Measurements from ENCODE around the gene VSX2. TPM values are rescaled to one million over a fixed set of nuclear protein-coding genes. Genes with fewer than 3 reads are reported as not detected.

Gene VSX2
- polyA plus RNA-seq, 2 of the 4 experiments (the other 2 are of a cell fraction) = not detected

DNA sequence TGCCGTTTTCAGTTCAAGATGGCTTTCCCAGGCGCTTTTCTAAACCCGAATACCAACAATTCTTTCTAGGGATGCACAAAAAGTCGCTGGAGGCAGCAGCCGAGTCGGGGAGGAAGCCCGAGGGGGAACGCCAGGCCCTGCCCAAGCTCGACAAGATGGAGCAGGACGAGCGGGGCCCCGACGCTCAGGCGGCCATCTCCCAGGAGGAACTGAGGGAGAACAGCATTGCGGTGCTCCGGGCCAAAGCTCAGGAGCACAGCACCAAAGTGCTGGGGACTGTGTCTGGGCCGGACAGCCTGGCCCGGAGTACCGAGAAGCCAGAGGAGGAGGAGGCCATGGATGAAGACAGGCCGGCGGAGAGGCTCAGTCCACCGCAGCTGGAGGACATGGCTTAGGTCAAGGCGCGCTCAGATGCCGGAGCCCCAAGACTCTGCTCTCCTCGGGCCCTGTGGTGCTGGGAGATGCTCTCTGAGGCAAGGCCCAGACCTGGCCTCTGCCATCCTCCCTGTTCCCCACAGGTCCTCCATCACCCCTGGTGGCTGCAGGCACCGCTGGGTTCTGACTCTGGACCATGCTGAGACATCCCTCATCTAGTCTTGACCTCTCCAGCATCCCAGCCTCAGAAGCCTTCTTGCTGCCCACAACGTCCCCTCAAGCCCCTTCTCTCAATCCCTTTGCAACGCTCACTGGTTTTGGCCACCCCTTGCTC is 21.4 kb downstream of the VSX2 start:
- ATAC-seq (no peak), DNase-seq (ENCODE audit: low read depth in 1 of 2, low spot score in 1 of 2) (no peak), FAIRE-seq (no peak)
- no peak for TF ChIP-seq CHD4 (IDR thresholded peaks at IDR 0.05; ENCODE audit: borderline replicate concordance)
- TF ChIP-seq EP300 (IDR thresholded peaks at IDR 0.05) = no peak
- TF ChIP-seq, protein P1, sequence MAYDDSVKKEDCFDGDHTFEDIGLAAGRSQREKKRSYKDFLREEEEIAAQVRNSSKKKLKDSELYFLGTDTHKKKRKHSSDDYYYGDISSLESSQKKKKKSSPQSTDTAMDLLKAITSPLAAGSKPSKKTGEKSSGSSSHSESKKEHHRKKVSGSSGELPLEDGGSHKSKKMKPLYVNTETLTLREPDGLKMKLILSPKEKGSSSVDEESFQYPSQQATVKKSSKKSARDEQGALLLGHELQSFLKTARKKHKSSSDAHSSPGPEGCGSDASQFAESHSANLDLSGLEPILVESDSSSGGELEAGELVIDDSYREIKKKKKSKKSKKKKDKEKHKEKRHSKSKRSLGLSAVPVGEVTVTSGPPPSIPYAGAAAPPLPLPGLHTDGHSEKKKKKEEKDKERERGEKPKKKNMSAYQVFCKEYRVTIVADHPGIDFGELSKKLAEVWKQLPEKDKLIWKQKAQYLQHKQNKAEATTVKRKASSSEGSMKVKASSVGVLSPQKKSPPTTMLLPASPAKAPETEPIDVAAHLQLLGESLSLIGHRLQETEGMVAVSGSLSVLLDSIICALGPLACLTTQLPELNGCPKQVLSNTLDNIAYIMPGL (CRISPR knock-in tag; IDR thresholded peaks at IDR 0.05; ENCODE audit: borderline replicate concordance) = no peak
- TF ChIP-seq FOXS1 (CRISPR knock-in tag; IDR thresholded peaks at IDR 0.05) = no peak
- no peak for TF ChIP-seq SREBF2 (IDR thresholded peaks at IDR 0.05)
- TF ChIP-seq, protein P2, sequence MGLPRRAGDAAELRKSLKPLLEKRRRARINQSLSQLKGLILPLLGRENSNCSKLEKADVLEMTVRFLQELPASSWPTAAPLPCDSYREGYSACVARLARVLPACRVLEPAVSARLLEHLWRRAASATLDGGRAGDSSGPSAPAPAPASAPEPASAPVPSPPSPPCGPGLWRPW (IDR thresholded peaks at IDR 0.05) = no peak
- no peak for TF ChIP-seq POLR2A (IDR thresholded peaks at IDR 0.05; ENCODE audit: low read length)
- TF ChIP-seq, protein P3, sequence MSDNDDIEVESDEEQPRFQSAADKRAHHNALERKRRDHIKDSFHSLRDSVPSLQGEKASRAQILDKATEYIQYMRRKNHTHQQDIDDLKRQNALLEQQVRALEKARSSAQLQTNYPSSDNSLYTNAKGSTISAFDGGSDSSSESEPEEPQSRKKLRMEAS (IDR thresholded peaks at IDR 0.05) = no peak
- TF ChIP-seq, protein P4, sequence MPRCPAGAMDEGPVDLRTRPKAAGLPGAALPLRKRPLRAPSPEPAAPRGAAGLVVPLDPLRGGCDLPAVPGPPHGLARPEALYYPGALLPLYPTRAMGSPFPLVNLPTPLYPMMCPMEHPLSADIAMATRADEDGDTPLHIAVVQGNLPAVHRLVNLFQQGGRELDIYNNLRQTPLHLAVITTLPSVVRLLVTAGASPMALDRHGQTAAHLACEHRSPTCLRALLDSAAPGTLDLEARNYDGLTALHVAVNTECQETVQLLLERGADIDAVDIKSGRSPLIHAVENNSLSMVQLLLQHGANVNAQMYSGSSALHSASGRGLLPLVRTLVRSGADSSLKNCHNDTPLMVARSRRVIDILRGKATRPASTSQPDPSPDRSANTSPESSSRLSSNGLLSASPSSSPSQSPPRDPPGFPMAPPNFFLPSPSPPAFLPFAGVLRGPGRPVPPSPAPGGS (IDR thresholded peaks at IDR 0.05) = no peak
- TF ChIP-seq, protein P5, sequence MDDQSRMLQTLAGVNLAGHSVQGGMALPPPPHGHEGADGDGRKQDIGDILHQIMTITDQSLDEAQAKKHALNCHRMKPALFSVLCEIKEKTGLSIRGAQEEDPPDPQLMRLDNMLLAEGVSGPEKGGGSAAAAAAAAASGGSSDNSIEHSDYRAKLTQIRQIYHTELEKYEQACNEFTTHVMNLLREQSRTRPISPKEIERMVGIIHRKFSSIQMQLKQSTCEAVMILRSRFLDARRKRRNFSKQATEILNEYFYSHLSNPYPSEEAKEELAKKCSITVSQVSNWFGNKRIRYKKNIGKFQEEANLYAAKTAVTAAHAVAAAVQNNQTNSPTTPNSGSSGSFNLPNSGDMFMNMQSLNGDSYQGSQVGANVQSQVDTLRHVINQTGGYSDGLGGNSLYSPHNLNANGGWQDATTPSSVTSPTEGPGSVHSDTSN (IDR thresholded peaks at IDR 0.05) = no peak
- no peak for TF ChIP-seq JUN (IDR thresholded peaks at IDR 0.05)
- TF ChIP-seq KDM1A (IDR thresholded peaks at IDR 0.05; ENCODE audit: low read depth) = no peak
- no peak for TF ChIP-seq HEYL (CRISPR knock-in tag; IDR thresholded peaks at IDR 0.05)
- TF ChIP-seq, protein P6, sequence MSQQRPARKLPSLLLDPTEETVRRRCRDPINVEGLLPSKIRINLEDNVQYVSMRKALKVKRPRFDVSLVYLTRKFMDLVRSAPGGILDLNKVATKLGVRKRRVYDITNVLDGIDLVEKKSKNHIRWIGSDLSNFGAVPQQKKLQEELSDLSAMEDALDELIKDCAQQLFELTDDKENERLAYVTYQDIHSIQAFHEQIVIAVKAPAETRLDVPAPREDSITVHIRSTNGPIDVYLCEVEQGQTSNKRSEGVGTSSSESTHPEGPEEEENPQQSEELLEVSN (IDR thresholded peaks at IDR 0.05; ENCODE audit: borderline replicate concordance, low read depth) = no peak
- no peak for TF ChIP-seq CBX2 (IDR thresholded peaks at IDR 0.05; ENCODE audit: borderline replicate concordance, low read depth)
- 85% methylated on average over 29 of the region's 29 CpGs for WGBS (ENCODE audit: missing lambda C conversion rate)
- CTCF ChIA-PET = interaction anchor here (0.6 to 2.9 kb wide), 4 partner anchors 10 to 148 kb away, joined by 3 to 10 read pairs (median 4); no protein-coding TSS in a partner anchor
- H3K4me2 ChIP-seq = no peak overlapping the region
- no peaks in the 10 kb centered on the region for H3K9me3 ChIP-seq
- no peaks in the 10 kb centered on the region; the same call in 2 of the 3 replicates for H3K4me1 ChIP-seq
- no peak overlapping the region for H3K27ac ChIP-seq
- POLR2A ChIA-PET = no interaction called here
- no peak overlapping the region for H3K4me3 ChIP-seq

DNA sequence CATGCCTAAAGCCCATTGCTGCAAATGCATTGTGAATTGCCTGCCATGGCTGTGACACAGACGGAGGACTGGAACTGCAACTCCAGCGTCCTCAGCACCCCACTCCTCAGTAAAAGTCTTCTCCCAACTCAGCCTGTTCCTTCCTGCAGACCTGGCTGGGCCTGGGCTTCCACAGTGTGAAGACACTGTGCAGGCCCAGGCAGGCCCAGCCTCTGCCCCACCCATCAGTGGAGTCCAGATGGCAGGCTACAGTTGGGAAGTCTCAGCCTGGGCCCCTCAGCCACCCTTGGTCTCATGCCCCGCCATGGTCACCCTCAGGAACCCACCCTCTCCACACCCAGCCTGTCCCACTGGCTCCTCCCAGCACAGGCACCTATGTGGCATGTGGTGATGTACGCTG is 22.0 kb downstream of the VSX2 start:
- Histone ChIP-seq H3K27ac (no peak overlapping the region), H3K4me2 (no peak overlapping the region), H3K9me3 (no peaks in the 10 kb centered on the region), H3K4me1 (no peaks in the 10 kb centered on the region; the same call in 2 of the 3 replicates), H3K4me3 (no peak overlapping the region)
- TF ChIP-seq RFX5 (IDR thresholded peaks at IDR 0.05) (no peak), CBX2 (IDR thresholded peaks at IDR 0.05; ENCODE audit: borderline replicate concordance, low read depth) (no peak), RAD21 (conservative IDR thresholded peaks at IDR 0.05 in 1 of 2, IDR thresholded peaks at IDR 0.05 in 1 of 2) (no peak), KDM5A (IDR thresholded peaks at IDR 0.05) (no peak), RNF2 (IDR thresholded peaks at IDR 0.05; ENCODE audit: borderline replicate concordance, low read depth) (no peak), RCOR1 (IDR thresholded peaks at IDR 0.05; ENCODE audit: low read depth, low read length) (no peak), EHMT2 (IDR thresholded peaks at IDR 0.05; ENCODE audit: low read depth) (no peak), HOXA7 (CRISPR knock-in tag; IDR thresholded peaks at IDR 0.05) (no peak), ZFP36 (IDR thresholded peaks at IDR 0.05; ENCODE audit: borderline replicate concordance, partially characterized antibody) (no peak), POLR2AphosphoS2 (conservative IDR thresholded peaks at IDR 0.05; ENCODE audit: low read length) (no peak), KDM1A (IDR thresholded peaks at IDR 0.05; ENCODE audit: low read depth) (no peak)
- CTCF ChIA-PET = interaction anchor here (1.2 kb wide), 1 partner anchor 10 kb away, joined by 4 read pairs; no protein-coding TSS in a partner anchor
- DNase-seq (ENCODE audit: low read depth in 1 of 2, low spot score in 1 of 2) (no peak), ATAC-seq (no peak), FAIRE-seq (no peak)
- POLR2A ChIA-PET = no interaction called here
- 71% methylated on average over 4 of the region's 4 CpGs for WGBS (ENCODE audit: missing lambda C conversion rate)

Data from A549 (cell line).